Measurements from ENCODE around the gene GXYLT2.
A peak's percentile ranks its signal among the peaks of the same experiment; 100 is the strongest.

The GXYLT2 gene

DNA sequence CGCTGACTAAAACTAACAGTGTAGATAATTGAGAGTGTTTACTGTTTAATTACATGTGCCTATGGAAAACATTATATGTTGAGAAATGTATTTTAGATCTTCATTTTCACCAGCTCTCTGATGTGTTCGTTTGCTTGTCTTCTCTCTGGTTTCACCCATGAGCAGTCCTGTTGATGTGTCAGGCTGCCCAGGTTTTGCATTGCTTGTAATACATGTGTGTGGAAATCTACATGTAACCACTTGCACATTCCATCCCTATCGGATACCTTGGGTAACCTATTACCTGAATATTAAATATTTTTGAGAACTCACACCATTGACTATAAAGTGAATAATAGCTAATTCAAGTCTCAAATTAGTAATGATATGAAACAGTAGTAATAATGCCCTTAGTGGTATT lies 121.9 kb downstream of the GXYLT2 start:
- Histone ChIP-seq H3K4me2 (ENCODE audit: low read length) (no peak overlapping the region), H3K4ac (ENCODE audit: low read depth, low read length) (no peak overlapping the region), H3K18ac (ENCODE audit: low read length) (no peak overlapping the region), H2BK5ac (ENCODE audit: low read length) (no peak overlapping the region), H2AK5ac (ENCODE audit: low read length) (no peak overlapping the region), H3K27ac (ENCODE audit: low read depth, low read length) (no peak overlapping the region), H3K9ac (ENCODE audit: low read length) (no peak overlapping the region), H3K79me1 (ENCODE audit: low read length) (no peaks in the 10 kb centered on the region), H3K4me1 (ENCODE audit: control insufficient read depth, low read depth, low read length) (no peaks in the 10 kb centered on the region), H3K79me2 (ENCODE audit: control insufficient read depth, insufficient read depth, low read length) (peaks cover 88% of the 10 kb centered on the region), H3K56ac (ENCODE audit: low read length) (no peak overlapping the region), H2BK15ac (replicated peaks; ENCODE audit: low read depth) (no peak overlapping the region), H3K4me3 (ENCODE audit: low read length) (no peak overlapping the region), H3K36me3 (ENCODE audit: control insufficient read depth, insufficient read depth, low read length) (peaks cover 3% of the 10 kb centered on the region), H4K5ac (ENCODE audit: low read length) (no peak overlapping the region), H3K27me3 (ENCODE audit: insufficient read depth, low read length, poor library complexity) (no peaks in the 10 kb centered on the region), H4K8ac (ENCODE audit: low read depth, low read length) (no peak overlapping the region), H2BK120ac (ENCODE audit: low read depth, low read length) (no peak overlapping the region), H3K23ac (ENCODE audit: low read length) (no peak overlapping the region)
- no CpG with 5 or more reads among the region's 3 CpGs for WGBS (ENCODE audit: extremely low coverage, insufficient coverage, low lambda C conversion rate)
- no peak for DNase-seq

DNA sequence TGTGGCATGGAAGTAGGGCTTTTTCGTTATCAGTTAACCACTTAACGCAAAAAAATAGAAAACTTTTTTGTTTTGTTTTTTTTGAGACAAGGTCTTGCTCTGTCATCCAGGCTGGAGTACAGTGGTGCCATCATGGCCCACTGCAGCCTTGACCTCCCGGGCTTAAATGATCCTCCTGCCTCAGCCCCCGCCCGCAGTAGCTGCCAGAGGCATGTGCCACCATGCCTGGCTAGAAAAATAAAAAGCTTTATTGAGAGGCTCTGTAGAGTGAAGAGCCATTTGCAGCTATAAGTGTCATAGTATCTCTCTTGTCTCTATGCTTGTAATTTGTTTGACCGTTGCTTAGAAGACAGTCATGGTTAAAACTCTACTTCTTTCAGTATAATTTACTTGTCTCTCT lies 122.3 kb downstream of the GXYLT2 start:
- Histone ChIP-seq H3K4me3 (ENCODE audit: low read length) (no peak overlapping the region), H3K56ac (ENCODE audit: low read length) (no peak overlapping the region), H2BK15ac (replicated peaks; ENCODE audit: low read depth) (no peak overlapping the region), H4K5ac (ENCODE audit: low read length) (no peak overlapping the region), H2BK120ac (ENCODE audit: low read depth, low read length) (no peak overlapping the region), H3K4me2 (ENCODE audit: low read length) (no peak overlapping the region), H3K79me2 (ENCODE audit: control insufficient read depth, insufficient read depth, low read length) (peaks cover 88% of the 10 kb centered on the region), H3K27ac (ENCODE audit: low read depth, low read length) (no peak overlapping the region), H2AK5ac (ENCODE audit: low read length) (no peak overlapping the region), H3K23ac (ENCODE audit: low read length) (no peak overlapping the region), H3K9ac (ENCODE audit: low read length) (no peak overlapping the region), H3K4me1 (ENCODE audit: control insufficient read depth, low read depth, low read length) (no peaks in the 10 kb centered on the region), H3K4ac (ENCODE audit: low read depth, low read length) (no peak overlapping the region), H3K36me3 (ENCODE audit: control insufficient read depth, insufficient read depth, low read length) (peaks cover 3% of the 10 kb centered on the region), H4K8ac (ENCODE audit: low read depth, low read length) (no peak overlapping the region), H2BK5ac (ENCODE audit: low read length) (no peak overlapping the region), H3K79me1 (ENCODE audit: low read length) (no peaks in the 10 kb centered on the region), H3K18ac (ENCODE audit: low read length) (no peak overlapping the region), H3K27me3 (ENCODE audit: insufficient read depth, low read length, poor library complexity) (no peaks in the 10 kb centered on the region)
- DNase-seq = no peak
- no CpG with 5 or more reads among the region's 6 CpGs for WGBS (ENCODE audit: extremely low coverage, insufficient coverage, low lambda C conversion rate)

DNA sequence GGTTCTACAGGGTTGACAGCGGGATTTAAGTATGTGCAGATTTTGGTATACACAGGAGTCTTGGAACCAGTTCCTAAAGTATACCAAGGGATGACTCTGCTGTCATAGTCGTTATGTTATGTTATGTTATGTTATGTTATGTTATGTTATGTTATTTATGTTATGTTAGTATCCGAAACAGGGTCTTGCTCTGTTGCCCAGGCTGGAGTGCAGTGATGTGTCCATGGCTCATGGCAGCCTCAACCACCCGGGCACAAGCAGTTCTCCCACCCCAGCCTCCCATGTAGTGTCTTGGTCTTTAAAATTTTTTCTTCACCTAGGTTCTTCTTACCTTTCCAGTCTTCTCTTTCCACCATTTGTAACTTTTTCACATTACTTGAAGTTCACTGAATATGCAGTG lies 130.5 kb downstream of the GXYLT2 start:
- Histone ChIP-seq H3K79me1 (ENCODE audit: low read length) (no peaks in the 10 kb centered on the region), H3K4me1 (ENCODE audit: control insufficient read depth, low read depth, low read length) (no peaks in the 10 kb centered on the region), H3K27ac (ENCODE audit: low read depth, low read length) (no peak overlapping the region), H2AK5ac (ENCODE audit: low read length) (no peak overlapping the region), H3K9ac (ENCODE audit: low read length) (no peak overlapping the region), H4K5ac (ENCODE audit: low read length) (no peak overlapping the region), H3K4me3 (ENCODE audit: low read length) (no peak overlapping the region), H2BK120ac (ENCODE audit: low read depth, low read length) (no peak overlapping the region), H2BK15ac (replicated peaks; ENCODE audit: low read depth) (no peak overlapping the region), H3K18ac (ENCODE audit: low read length) (no peak overlapping the region), H3K27me3 (ENCODE audit: insufficient read depth, low read length, poor library complexity) (no peaks in the 10 kb centered on the region), H3K56ac (ENCODE audit: low read length) (no peak overlapping the region), H3K79me2 (ENCODE audit: control insufficient read depth, insufficient read depth, low read length) (peaks cover 87% of the 10 kb centered on the region), H3K36me3 (ENCODE audit: control insufficient read depth, insufficient read depth, low read length) (no peaks in the 10 kb centered on the region), H3K23ac (ENCODE audit: low read length) (no peak overlapping the region), H2BK5ac (ENCODE audit: low read length) (no peak overlapping the region), H3K4me2 (ENCODE audit: low read length) (no peak overlapping the region), H4K8ac (ENCODE audit: low read depth, low read length) (no peak overlapping the region), H3K4ac (ENCODE audit: low read depth, low read length) (no peak overlapping the region)
- no CpG with 5 or more reads among the region's 4 CpGs for WGBS (ENCODE audit: extremely low coverage, insufficient coverage, low lambda C conversion rate)
- DNase-seq = no peak

DNA sequence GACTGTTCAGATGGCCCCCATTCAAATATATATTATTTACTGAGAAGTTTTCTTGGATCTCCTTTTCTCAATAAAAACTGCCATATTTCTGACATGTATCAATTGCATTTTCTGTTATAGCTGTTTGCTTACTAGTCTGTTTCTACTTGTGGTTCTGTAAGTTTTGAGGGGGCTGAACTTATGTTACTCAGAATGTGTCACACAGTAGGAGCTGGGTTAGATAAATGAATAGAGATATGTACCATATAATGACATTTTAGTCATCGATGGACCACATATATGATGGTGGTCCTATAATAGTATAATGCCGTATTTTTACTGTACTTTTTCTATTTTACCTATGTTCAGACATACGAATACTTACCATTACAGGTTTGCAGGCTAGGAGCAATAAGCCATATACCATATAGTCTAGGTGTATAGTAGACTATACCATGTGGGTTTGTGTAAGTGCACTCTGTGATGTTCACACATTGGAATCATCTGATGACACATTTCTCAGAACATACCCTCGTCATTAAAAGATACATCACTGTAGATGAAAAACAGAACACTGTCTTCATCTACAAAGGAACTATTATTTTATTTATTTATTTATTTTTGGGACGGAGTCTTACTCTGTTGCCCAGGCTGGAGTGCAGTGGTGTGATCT lies 131.1 kb downstream of the GXYLT2 start:
- Histone ChIP-seq H2BK15ac (replicated peaks; ENCODE audit: low read depth) (no peak overlapping the region), H3K27ac (ENCODE audit: low read depth, low read length) (no peak overlapping the region), H3K4me3 (ENCODE audit: low read length) (no peak overlapping the region), H4K5ac (ENCODE audit: low read length) (no peak overlapping the region), H3K9ac (ENCODE audit: low read length) (no peak overlapping the region), H4K8ac (ENCODE audit: low read depth, low read length) (no peak overlapping the region), H3K79me1 (ENCODE audit: low read length) (no peaks in the 10 kb centered on the region), H3K23ac (ENCODE audit: low read length) (no peak overlapping the region), H3K4ac (ENCODE audit: low read depth, low read length) (no peak overlapping the region), H2BK120ac (ENCODE audit: low read depth, low read length) (no peak overlapping the region), H3K36me3 (ENCODE audit: control insufficient read depth, insufficient read depth, low read length) (no peaks in the 10 kb centered on the region), H2BK5ac (ENCODE audit: low read length) (no peak overlapping the region), H3K4me1 (ENCODE audit: control insufficient read depth, low read depth, low read length) (no peaks in the 10 kb centered on the region), H3K27me3 (ENCODE audit: insufficient read depth, low read length, poor library complexity) (no peaks in the 10 kb centered on the region), H3K79me2 (ENCODE audit: control insufficient read depth, insufficient read depth, low read length) (peaks cover 82% of the 10 kb centered on the region), H3K4me2 (ENCODE audit: low read length) (no peak overlapping the region), H3K56ac (ENCODE audit: low read length) (no peak overlapping the region), H2AK5ac (ENCODE audit: low read length) (no peak overlapping the region), H3K18ac (ENCODE audit: low read length) (no peak overlapping the region)
- DNase-seq = no peak
- WGBS (ENCODE audit: extremely low coverage, insufficient coverage, low lambda C conversion rate) = no CpG with 5 or more reads among the region's 5 CpGs

DNA sequence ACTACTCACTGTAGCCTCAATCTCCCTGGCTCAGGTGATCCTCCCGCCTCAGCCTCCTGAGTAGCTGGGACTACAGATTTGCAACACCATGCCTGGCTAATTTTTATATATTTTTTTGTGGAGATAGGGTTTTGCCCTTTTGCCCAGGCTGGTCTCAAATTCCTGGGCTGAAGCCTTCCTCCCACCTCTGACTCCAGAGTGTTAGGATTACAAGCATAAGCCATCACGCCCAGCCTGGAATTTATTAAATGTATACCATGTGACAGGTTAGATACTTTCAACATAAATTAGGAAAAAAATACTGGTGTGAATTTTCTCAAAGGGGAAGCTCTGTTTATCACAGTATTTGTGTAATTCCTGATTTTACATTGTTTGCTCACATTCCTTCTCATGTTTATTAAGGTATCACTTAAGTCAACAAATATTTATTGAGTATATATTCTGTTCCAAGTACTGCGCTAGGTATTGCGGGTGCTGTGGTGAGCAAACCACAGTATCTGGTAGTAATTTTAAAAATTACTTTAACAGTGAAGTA lies 133.5 kb downstream of the GXYLT2 start:
- no peak overlapping the region for H2BK15ac ChIP-seq (replicated peaks; ENCODE audit: low read depth)
- peaks cover 2% of the 10 kb centered on the region for H3K79me1 ChIP-seq (ENCODE audit: low read length)
- H3K23ac ChIP-seq (ENCODE audit: low read length) = no peak overlapping the region
- no peaks in the 10 kb centered on the region for H3K4me1 ChIP-seq (ENCODE audit: control insufficient read depth, low read depth, low read length)
- no peak overlapping the region for H3K27ac ChIP-seq (ENCODE audit: low read depth, low read length)
- no peak overlapping the region for H3K9ac ChIP-seq (ENCODE audit: low read length)
- peaks cover 81% of the 10 kb centered on the region for H3K79me2 ChIP-seq (ENCODE audit: control insufficient read depth, insufficient read depth, low read length)
- H3K4me3 ChIP-seq (ENCODE audit: low read length) = no peak overlapping the region
- H2BK5ac ChIP-seq (ENCODE audit: low read length) = no peak overlapping the region
- H3K4me2 ChIP-seq (ENCODE audit: low read length) = no peak overlapping the region
- WGBS (ENCODE audit: extremely low coverage, insufficient coverage, low lambda C conversion rate) = no CpG with 5 or more reads among the region's 4 CpGs
- no peaks in the 10 kb centered on the region for H3K27me3 ChIP-seq (ENCODE audit: insufficient read depth, low read length, poor library complexity)
- DNase-seq = no peak
- no peak overlapping the region for H4K5ac ChIP-seq (ENCODE audit: low read length)
- no peak overlapping the region for H3K18ac ChIP-seq (ENCODE audit: low read length)
- no peaks in the 10 kb centered on the region for H3K36me3 ChIP-seq (ENCODE audit: control insufficient read depth, insufficient read depth, low read length)
- H4K8ac ChIP-seq (ENCODE audit: low read depth, low read length) = no peak overlapping the region
- H3K56ac ChIP-seq (ENCODE audit: low read length) = no peak overlapping the region
- H2AK5ac ChIP-seq (ENCODE audit: low read length) = no peak overlapping the region
- no peak overlapping the region for H3K4ac ChIP-seq (ENCODE audit: low read depth, low read length)
- H2BK120ac ChIP-seq (ENCODE audit: low read depth, low read length) = no peak overlapping the region

DNA sequence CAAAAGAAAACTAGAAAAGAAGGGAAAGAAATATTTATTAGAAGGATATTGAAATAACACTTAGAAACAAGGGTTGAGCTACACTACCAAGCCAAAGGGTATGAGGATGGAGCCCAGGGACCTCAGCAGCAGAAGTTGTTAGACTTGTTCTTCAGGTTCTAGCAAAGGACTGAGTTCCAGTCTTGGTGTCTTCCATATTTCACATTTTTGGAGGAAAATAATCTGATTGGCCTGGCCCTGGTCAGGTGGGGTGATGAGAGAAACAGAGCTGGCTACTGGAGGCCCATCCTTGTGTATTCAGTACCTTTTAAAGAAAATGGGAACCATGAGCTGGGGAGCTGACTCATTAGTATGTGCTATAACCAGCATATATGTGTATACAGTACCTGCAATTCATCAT lies 137.0 kb downstream of the GXYLT2 start:
- Histone ChIP-seq H2BK15ac (replicated peaks; ENCODE audit: low read depth) (no peak overlapping the region), H3K79me1 (ENCODE audit: low read length) (peaks cover 2% of the 10 kb centered on the region), H2AK5ac (ENCODE audit: low read length) (no peak overlapping the region), H3K27me3 (ENCODE audit: insufficient read depth, low read length, poor library complexity) (no peaks in the 10 kb centered on the region), H3K4me1 (ENCODE audit: control insufficient read depth, low read depth, low read length) (peaks cover 3% of the 10 kb centered on the region), H3K23ac (ENCODE audit: low read length) (no peak overlapping the region), H4K5ac (ENCODE audit: low read length) (no peak overlapping the region), H3K4ac (ENCODE audit: low read depth, low read length) (no peak overlapping the region), H3K18ac (ENCODE audit: low read length) (peak overlapping the region; percentile 68), H3K4me3 (ENCODE audit: low read length) (no peak overlapping the region), H2BK5ac (ENCODE audit: low read length) (no peak overlapping the region), H3K79me2 (ENCODE audit: control insufficient read depth, insufficient read depth, low read length) (peaks cover 85% of the 10 kb centered on the region), H4K8ac (ENCODE audit: low read depth, low read length) (no peak overlapping the region), H3K36me3 (ENCODE audit: control insufficient read depth, insufficient read depth, low read length) (no peaks in the 10 kb centered on the region), H2BK120ac (ENCODE audit: low read depth, low read length) (no peak overlapping the region), H3K27ac (ENCODE audit: low read depth, low read length) (no peak overlapping the region), H3K9ac (ENCODE audit: low read length) (no peak overlapping the region), H3K56ac (ENCODE audit: low read length) (no peak overlapping the region), H3K4me2 (ENCODE audit: low read length) (no peak overlapping the region)
- peak; percentile 67 for DNase-seq
